ENCODE data around the gene NOL8.
A peak's percentile ranks its signal among the peaks of the same experiment; 100 is the strongest.

GRCh38 chr9:92328225-92328624 is 3.1 kb upstream of the NOL8 start:
- no peak for TF ChIP-seq EZH2 (IDR thresholded peaks at IDR 0.05; ENCODE audit: low read length, missing control alignments)
- peak; percentile 47 to 52 for TF ChIP-seq CTCF (conservative IDR thresholded peaks at IDR 0.05 in 1 of 2, IDR thresholded peaks at IDR 0.05 in 1 of 2; ENCODE audit: low read depth in 1 of 2, low read length in 2 of 2)
